ENCODE data around the gene TWIST2. TPM values are rescaled to one million over a fixed set of nuclear protein-coding genes. Genes with fewer than 3 reads are reported as not detected.

TWIST2 gene
- total and polyA plus RNA-seq, 2 donors from 2014 or later, result 0.56 to 1.4 TPM

- FAIRE-seq (no peak), DNase-seq (no peak)
- Histone ChIP-seq H3K27ac (ENCODE audit: low read depth in 2 of 2, low read length in 2 of 2) (no peak overlapping the region), H3K9me3 (ENCODE audit: control insufficient read depth in 2 of 3, insufficient read depth in 1 of 3, low read length in 3 of 3) (no peaks in the 10 kb centered on the region), H3K4me3 (ENCODE audit: low read length in 3 of 3) (no peak overlapping the region), H3K36me3 (ENCODE audit: control insufficient read depth in 2 of 3, insufficient read depth in 3 of 3, low read length in 3 of 3) (no peaks in the 10 kb centered on the region), H3K9ac (ENCODE audit: low read length in 3 of 3) (no peak overlapping the region), H3K27me3 (ENCODE audit: control insufficient read depth, insufficient read depth, low read length) (no peaks in the 10 kb centered on the region), H3K4me1 (ENCODE audit: control insufficient read depth in 2 of 3, insufficient read depth in 2 of 3, low read depth in 1 of 3, low read length in 3 of 3) (peaks cover 0 to 4% (median 0%) of the 10 kb centered on the region in 3 donors)
- TF ChIP-seq, protein P1, sequence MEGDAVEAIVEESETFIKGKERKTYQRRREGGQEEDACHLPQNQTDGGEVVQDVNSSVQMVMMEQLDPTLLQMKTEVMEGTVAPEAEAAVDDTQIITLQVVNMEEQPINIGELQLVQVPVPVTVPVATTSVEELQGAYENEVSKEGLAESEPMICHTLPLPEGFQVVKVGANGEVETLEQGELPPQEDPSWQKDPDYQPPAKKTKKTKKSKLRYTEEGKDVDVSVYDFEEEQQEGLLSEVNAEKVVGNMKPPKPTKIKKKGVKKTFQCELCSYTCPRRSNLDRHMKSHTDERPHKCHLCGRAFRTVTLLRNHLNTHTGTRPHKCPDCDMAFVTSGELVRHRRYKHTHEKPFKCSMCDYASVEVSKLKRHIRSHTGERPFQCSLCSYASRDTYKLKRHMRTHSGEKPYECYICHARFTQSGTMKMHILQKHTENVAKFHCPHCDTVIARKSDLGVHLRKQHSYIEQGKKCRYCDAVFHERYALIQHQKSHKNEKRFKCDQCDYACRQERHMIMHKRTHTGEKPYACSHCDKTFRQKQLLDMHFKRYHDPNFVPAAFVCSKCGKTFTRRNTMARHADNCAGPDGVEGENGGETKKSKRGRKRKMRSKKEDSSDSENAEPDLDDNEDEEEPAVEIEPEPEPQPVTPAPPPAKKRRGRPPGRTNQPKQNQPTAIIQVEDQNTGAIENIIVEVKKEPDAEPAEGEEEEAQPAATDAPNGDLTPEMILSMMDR (IDR thresholded peaks at IDR 0.05; ENCODE audit: borderline replicate concordance, extremely low read depth, insufficient read depth), result no peak
- intact Hi-C loops (cut with DNase I), result no loop called here
These were observed 47.0 kb downstream of the TWIST2 start for GRCh38 chr2:238894950-238895298.

DNA sequence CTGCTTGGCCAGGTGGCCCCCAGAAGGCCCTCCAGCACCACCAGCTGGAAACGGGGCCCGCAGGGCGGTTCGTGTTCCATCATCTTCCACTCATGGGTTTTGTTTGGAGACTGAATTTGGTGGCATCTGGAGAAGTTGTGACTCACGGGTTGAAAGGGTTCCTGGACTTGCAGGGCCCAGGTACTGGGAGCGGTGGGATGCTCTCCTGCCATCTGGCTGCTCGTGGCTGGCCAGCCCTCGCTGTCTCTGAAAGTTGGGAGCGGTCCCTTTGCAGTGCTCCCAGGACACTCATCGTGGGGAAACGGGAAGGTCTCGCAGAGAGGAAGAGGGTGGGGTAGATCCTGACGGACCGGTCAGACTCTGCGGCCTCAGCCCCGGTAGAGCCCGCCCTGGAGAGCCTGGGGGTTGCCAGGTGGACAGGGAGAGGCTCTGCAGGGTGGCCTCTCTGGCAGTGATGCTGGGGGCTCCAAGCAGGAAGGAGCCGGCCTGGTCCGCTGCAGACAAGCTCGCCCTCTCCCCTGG is 47.5 kb downstream of the TWIST2 start:
- FAIRE-seq, result no peak
- H3K27ac ChIP-seq (ENCODE audit: low read depth in 2 of 2, low read length in 2 of 2), result no peak overlapping the region

GRCh38 chr2:238895891-238896600 is 48.2 kb downstream of the TWIST2 start:
- TF ChIP-seq, protein P1 (IDR thresholded peaks at IDR 0.05; ENCODE audit: borderline replicate concordance, extremely low read depth, insufficient read depth), result no peak
- H3K9ac ChIP-seq (ENCODE audit: low read length in 3 of 3), result no peak overlapping the region
- H3K27ac ChIP-seq (ENCODE audit: low read depth in 2 of 2, low read length in 2 of 2), result no peak overlapping the region
- no peak overlapping the region for H3K4me3 ChIP-seq (ENCODE audit: low read length in 3 of 3)
- H3K4me1 ChIP-seq (ENCODE audit: control insufficient read depth in 2 of 3, insufficient read depth in 2 of 3, low read depth in 1 of 3, low read length in 3 of 3), result peaks cover 0 to 4% (median 0%) of the 10 kb centered on the region in 3 donors
- no peaks in the 10 kb centered on the region for H3K36me3 ChIP-seq (ENCODE audit: control insufficient read depth in 2 of 3, insufficient read depth in 3 of 3, low read length in 3 of 3)
- no peaks in the 10 kb centered on the region for H3K9me3 ChIP-seq (ENCODE audit: control insufficient read depth in 2 of 3, insufficient read depth in 1 of 3, low read length in 3 of 3)
- DNase-seq (peak; percentile 65 to 91 (median 67)), FAIRE-seq (no peak)
- H3K27me3 ChIP-seq (ENCODE audit: control insufficient read depth, insufficient read depth, low read length), result no peaks in the 10 kb centered on the region
- intact Hi-C loops (cut with DNase I), result no loop called here

More for the DNA sequence above, 47.5 kb downstream of the TWIST2 start:
- Histone ChIP-seq H3K9ac (ENCODE audit: low read length in 3 of 3) (no peak overlapping the region), H3K36me3 (ENCODE audit: control insufficient read depth in 2 of 3, insufficient read depth in 3 of 3, low read length in 3 of 3) (no peaks in the 10 kb centered on the region), H3K4me1 (ENCODE audit: control insufficient read depth in 2 of 3, insufficient read depth in 2 of 3, low read depth in 1 of 3, low read length in 3 of 3) (peaks cover 0 to 4% (median 0%) of the 10 kb centered on the region in 3 donors), H3K27me3 (ENCODE audit: control insufficient read depth, insufficient read depth, low read length) (no peaks in the 10 kb centered on the region), H3K9me3 (ENCODE audit: control insufficient read depth in 2 of 3, insufficient read depth in 1 of 3, low read length in 3 of 3) (no peaks in the 10 kb centered on the region), H3K4me3 (ENCODE audit: low read length in 3 of 3) (no peak overlapping the region)
- peak in 1 of 5 donors; percentile 68 for DNase-seq
- TF ChIP-seq, protein P1 (IDR thresholded peaks at IDR 0.05; ENCODE audit: borderline replicate concordance, extremely low read depth, insufficient read depth), result no peak
- intact Hi-C loops (cut with DNase I), result no loop called here
